HepG2 (cell line): ENCODE measurements around the gene C2orf81. TPM values are rescaled to one million over a fixed set of nuclear protein-coding genes. Genes with fewer than 3 reads are reported as not detected.
A peak's percentile ranks its signal among the peaks of the same experiment; 100 is the strongest.

Experiments used
- AFF4 ChIP-seq: sonication (generic); formaldehyde crosslinking; IDR thresholded peaks from 2 replicates; pipeline ENCODE4 v1.4.0; 2020; ENCODE audit warnings: missing genetic modification reagents
- GATAD1 ChIP-seq: IDR thresholded peaks from 2 replicates; pipeline ENCODE4 v1.6.1; 2016; ENCODE audit warnings: missing genetic modification reagents, missing compliant biosample characterization
- HMGA1 ChIP-seq: sonication (generic); formaldehyde crosslinking; conservative IDR thresholded peaks from 2 replicates; pipeline ENCODE4 v1.4.0; 2020; ENCODE audit warnings: missing genetic modification reagents
- KAT8 ChIP-seq: IDR thresholded peaks from 2 replicates; pipeline ENCODE4 v1.6.1; 2016; ENCODE audit warnings: missing genetic modification reagents, missing compliant biosample characterization
- KLF12 ChIP-seq: sonication (generic); formaldehyde crosslinking; IDR thresholded peaks from 2 replicates; pipeline ENCODE4 v1.4.0; 2020; ENCODE audit warnings: missing genetic modification reagents, borderline replicate concordance
- MEF2D ChIP-seq: sonication (generic); formaldehyde crosslinking; IDR thresholded peaks from 2 replicates; pipeline ENCODE4 v1.5.1; 2020; ENCODE audit warnings: mild to moderate bottlenecking, missing genetic modification reagents
- MTA1 ChIP-seq: sonication (generic); formaldehyde crosslinking; IDR thresholded peaks from 2 replicates; pipeline ENCODE4 v1.4.0; 2020; ENCODE audit warnings: missing genetic modification reagents, mild to moderate bottlenecking, borderline replicate concordance
- NONO ChIP-seq, 2 experiments: fragments of 450-650 bp in 1 of 2; sonication (generic) in 1 of 2; formaldehyde crosslinking in 1 of 2; IDR thresholded peaks in 1 of 2; conservative IDR thresholded peaks in 1 of 2; 2 replicates each; pipeline versions ENCODE4 v1.6.1 to v1.8.0; 2017 to 2022; ENCODE audit warnings: mild to moderate bottlenecking in 1 of 2, missing genetic modification reagents in 1 of 2, moderate library complexity in 1 of 2
- PHF20 ChIP-seq: sonication (generic); formaldehyde crosslinking; IDR thresholded peaks from 2 replicates; pipeline ENCODE4 v1.5.0; 2020; ENCODE audit warnings: mild to moderate bottlenecking, missing genetic modification reagents
- ZBTB25 ChIP-seq: IDR thresholded peaks from 2 replicates; pipeline ENCODE4 v1.6.1; 2018; ENCODE audit warnings: missing genetic modification reagents
- ZFP1 ChIP-seq: IDR thresholded peaks from 2 replicates; pipeline ENCODE4 v1.6.1; 2016
- ZNF10 ChIP-seq: sonication (generic); formaldehyde crosslinking; IDR thresholded peaks from 2 replicates; pipeline ENCODE4 v1.4.0; 2020; ENCODE audit warnings: mild to moderate bottlenecking, low read depth, missing genetic modification reagents, borderline replicate concordance
- ZNF160 ChIP-seq: sonication (generic); formaldehyde crosslinking; IDR thresholded peaks from 2 replicates; pipeline ENCODE4 v1.8.0; 2022; ENCODE audit warnings: mild to moderate bottlenecking, inconsistent platforms, missing genetic modification reagents
- ZNF260 ChIP-seq: sonication (generic); formaldehyde crosslinking; IDR thresholded peaks from 2 replicates; pipeline ENCODE4 v1.4.0; 2020; ENCODE audit warnings: missing genetic modification reagents, low read depth, mild to moderate bottlenecking, borderline replicate concordance
- ZNF430 ChIP-seq: sonication (generic); formaldehyde crosslinking; IDR thresholded peaks from 2 replicates; pipeline ENCODE4 v1.9.0; 2021; ENCODE audit warnings: mild to moderate bottlenecking, missing genetic modification reagents
- ZNF768 ChIP-seq: sonication (generic); formaldehyde crosslinking; IDR thresholded peaks from 2 replicates; pipeline ENCODE4 v1.4.0; 2020; ENCODE audit warnings: missing genetic modification reagents
- ZNF792 ChIP-seq: IDR thresholded peaks from 2 replicates; pipeline ENCODE4 v1.6.1; 2016
- ZSCAN29 ChIP-seq: sonication (generic); formaldehyde crosslinking; conservative IDR thresholded peaks from 2 replicates; pipeline ENCODE4 v1.4.0; 2020; ENCODE audit warnings: mild to moderate bottlenecking, missing genetic modification reagents
- polyA plus RNA-seq, 8 experiments: library from polyadenylated mRNA; depleted of rRNA in 3 of 8; stranded (reverse) in 7 of 8; unstranded in 1 of 8; fragments of >200 nt; fragmentation: Illumina TruSeq in 4 of 8; extraction: Trizol in 4 of 8; gene quantifications; 2 replicates each; pipeline versions ENCODE4 v1.2.1 to v1.2.3, GENCODE V29; 2011 to 2016; ENCODE audit warnings: low read depth in 4 of 8, missing spikeins in 1 of 8, mixed read lengths in 1 of 8; ENCODE audit not compliant: insufficient read depth in 1 of 8
- total RNA-seq, 5 experiments: library from RNA; depleted of rRNA; stranded (reverse); fragments of >200 nt; fragmentation: Illumina TruSeq; extraction: Trizol; gene quantifications; 2 replicates each; pipeline ENCODE4 v1.2.3, GENCODE V29; 2016; ENCODE audit warnings: low read depth in 1 of 5

C2orf81 gene
- total and polyA plus RNA-seq, 2 of the 13 experiments (the other 11 are each of a cell fraction or from before 2014, with no cell fraction given): 0.15 to 0.17 TPM

- TF ChIP-seq MTA1 (CRISPR knock-in tag): peak; percentile 59; the same call in 1 of the 2 replicates
- peak; percentile 86 for TF ChIP-seq KAT8 (CRISPR knock-in tag)
- no peak; the same call in 1 of the 2 replicates for TF ChIP-seq ZNF430 (CRISPR knock-in tag)
- TF ChIP-seq ZNF792 (CRISPR knock-in tag): no peak; the same call in none of the 2 replicates
- TF ChIP-seq ZFP1: no peak; the same call in 1 of the 2 replicates
- TF ChIP-seq MEF2D (CRISPR knock-in tag): peak; percentile 19; the same call in 1 of the 2 replicates
- no peak for TF ChIP-seq HMGA1 (CRISPR knock-in tag)
- TF ChIP-seq PHF20 (CRISPR knock-in tag): peak; percentile 66; the same call in 1 of the 2 replicates
- TF ChIP-seq ZNF260 (CRISPR knock-in tag): no peak
- TF ChIP-seq ZNF160 (CRISPR knock-in tag): no peak
- no peak for TF ChIP-seq ZSCAN29
- TF ChIP-seq AFF4: 0 out of 2 replicates have a peak, but pooled peaks have one; percentile 35
- peak; percentile 74 for TF ChIP-seq ZNF768 (CRISPR knock-in tag)
- no peak; the same call in none of the 2 replicates for TF ChIP-seq ZBTB25 (CRISPR knock-in tag)
- TF ChIP-seq ZNF10 (CRISPR knock-in tag): no peak
- TF ChIP-seq NONO (IDR thresholded peaks at IDR 0.05): no peak
- peak; percentile 83 for TF ChIP-seq NONO (CRISPR knock-in tag; conservative IDR thresholded peaks at IDR 0.05)
- TF ChIP-seq GATAD1 (CRISPR knock-in tag): peak; percentile 87
- peak; percentile 65; the same call in 1 of the 2 replicates for TF ChIP-seq KLF12
Measured at GRCh38 chr2:74391580-74392448, 29.6 kb downstream of the C2orf81 start (continued).
